Testis (tissue), 2 donors: ENCODE results near the gene IL34.

Source experiments
- CTCF ChIP-seq, 3 experiments: fragments of 450-650 bp in 2 of 3; fragments of 200-600 bp in 1 of 3; sonication (generic) in 1 of 3; IDR thresholded peaks; one replicate each; pipeline ENCODE4 v1.5.1; 2016 to 2019; ENCODE audit warnings: antibody characterized with exemption in 3 of 3, mild to moderate bottlenecking in 2 of 3, moderate library complexity in 1 of 3
- POLR2A ChIP-seq: fragments of 450-650 bp; IDR thresholded peaks from one replicate; pipeline ENCODE4 v1.6.1; 2017; ENCODE audit warnings: antibody characterized with exemption, mild to moderate bottlenecking, moderate library complexity

- TF ChIP-seq CTCF (IDR thresholded peaks at IDR 0.05) (no peak), POLR2A (no peak)
Measured at GRCh38 chr16:70691223-70692129, 45.1 kb downstream of the IL34 start.
